NCI-H2196 treated with DMSO at 0.1 percent for 48 hours (cell line): Measurements from ENCODE around the gene BTRC.

Experiments used
- DNase-seq: peaks from one replicate; lab custom pipeline; 2025; ENCODE audit not compliant: unreplicated experiment; lab: John Stamatoyannopoulos, UW

BTRC gene

GRCh38 chr10:101513733-101514132 lies 159.8 kb downstream of the BTRC start:
- DNase-seq: no peak

- no peak for DNase-seq
Measured at GRCh38 chr10:101525848-101526247, 171.9 kb downstream of the BTRC start.

GRCh38 chr10:101529207-101529606 lies 175.2 kb downstream of the BTRC start:
- no peak for DNase-seq

- no peak for DNase-seq
Measured at GRCh38 chr10:101529725-101530553, 176.0 kb downstream of the BTRC start.

- no peak for DNase-seq
Measured at GRCh38 chr10:101535949-101536348, 182.0 kb downstream of the BTRC start.

GRCh38 chr10:101536800-101537199 lies 182.8 kb downstream of the BTRC start:
- DNase-seq: no peak

GRCh38 chr10:101538446-101538845 lies 184.5 kb downstream of the BTRC start:
- no peak for DNase-seq

- DNase-seq: no peak
Measured at GRCh38 chr10:101545898-101546297, 191.9 kb downstream of the BTRC start.

- DNase-seq: no peak
Measured at GRCh38 chr10:101550965-101551364, 197.0 kb downstream of the BTRC start.

- no peak for DNase-seq
Measured at GRCh38 chr10:101552442-101552841, 198.5 kb downstream of the BTRC start.

- no peak for DNase-seq
Measured at GRCh38 chr10:101557541-101557940, 203.6 kb downstream of the BTRC start.

- no peak for DNase-seq
Measured at GRCh38 chr10:101558204-101558603, 204.2 kb downstream of the BTRC start.

GRCh38 chr10:101558671-101559595 lies 205.0 kb downstream of the BTRC start:
- no peak for DNase-seq

GRCh38 chr10:101559596-101560297 lies 205.8 kb downstream of the BTRC start:
- DNase-seq: no peak

- DNase-seq: no peak
Measured at GRCh38 chr10:101560298-101561067, 206.5 kb downstream of the BTRC start.

- DNase-seq: no peak
Measured at GRCh38 chr10:101561068-101561915, 207.3 kb downstream of the BTRC start.

- no peak for DNase-seq
Measured at GRCh38 chr10:101562231-101562630, 208.3 kb downstream of the BTRC start.

- DNase-seq: no peak
Measured at GRCh38 chr10:101563007-101563406, 209.0 kb downstream of the BTRC start.

GRCh38 chr10:101563497-101564040 lies 209.6 kb downstream of the BTRC start:
- DNase-seq: no peak
